ENCODE measurements around the gene ZMYND8.
"Not testable (repeated sequence)": the region's sequence is repeated elsewhere in the genome, so short reads cannot be mapped to it uniquely, and the experiment has no call there.

The ZMYND8 gene

GRCh38 chr20:47370850-47371782 is 14.6 kb upstream of the ZMYND8 start:
- DNase-seq: no peak

DNA sequence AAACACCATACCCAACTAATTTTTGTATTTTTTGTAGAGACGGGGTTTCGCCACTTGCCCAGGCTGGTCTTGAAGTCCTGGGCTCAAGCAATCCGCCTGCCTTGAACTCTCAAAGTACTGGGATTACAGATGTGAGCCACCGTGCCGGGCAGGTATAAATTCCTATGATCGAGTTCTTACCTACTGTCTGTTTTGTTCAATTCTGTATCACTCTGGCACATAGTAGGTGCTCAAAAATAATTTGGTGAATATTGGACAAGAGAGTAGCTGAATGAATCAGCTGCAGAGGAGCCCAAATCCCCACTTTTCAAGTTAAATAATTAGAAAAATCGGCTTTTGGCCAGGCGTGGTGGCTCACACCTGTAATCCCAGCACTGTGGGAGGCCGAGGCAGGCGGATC is 13.7 kb upstream of the ZMYND8 start:
- no peak for DNase-seq

- DNase-seq: no peak
These were observed 11.8 kb upstream of the ZMYND8 start for GRCh38 chr20:47368301-47368700.

DNA sequence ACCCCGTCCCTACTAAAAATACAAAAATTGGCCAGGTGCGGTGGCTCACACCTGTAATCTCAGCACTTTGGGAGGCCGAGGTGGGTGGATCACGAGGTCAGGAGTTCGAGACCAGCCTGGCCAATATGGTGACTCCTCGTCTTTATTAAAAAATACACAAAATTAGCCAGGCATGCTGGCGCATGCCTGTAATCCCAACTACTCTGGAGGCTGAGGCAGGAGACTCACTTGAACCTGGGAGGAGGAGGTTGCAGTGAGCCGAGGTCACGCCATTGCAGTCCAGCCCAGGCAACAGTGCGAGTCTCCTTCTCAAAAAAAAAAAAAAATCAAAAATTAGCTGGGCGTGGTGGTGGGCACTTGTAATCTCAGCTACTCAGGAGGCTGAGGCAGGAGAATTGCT is 9.8 kb upstream of the ZMYND8 start:
- not testable (repeated sequence) for DNase-seq

GRCh38 chr20:47365023-47365764 is 8.7 kb upstream of the ZMYND8 start:
- no peak for DNase-seq

DNA sequence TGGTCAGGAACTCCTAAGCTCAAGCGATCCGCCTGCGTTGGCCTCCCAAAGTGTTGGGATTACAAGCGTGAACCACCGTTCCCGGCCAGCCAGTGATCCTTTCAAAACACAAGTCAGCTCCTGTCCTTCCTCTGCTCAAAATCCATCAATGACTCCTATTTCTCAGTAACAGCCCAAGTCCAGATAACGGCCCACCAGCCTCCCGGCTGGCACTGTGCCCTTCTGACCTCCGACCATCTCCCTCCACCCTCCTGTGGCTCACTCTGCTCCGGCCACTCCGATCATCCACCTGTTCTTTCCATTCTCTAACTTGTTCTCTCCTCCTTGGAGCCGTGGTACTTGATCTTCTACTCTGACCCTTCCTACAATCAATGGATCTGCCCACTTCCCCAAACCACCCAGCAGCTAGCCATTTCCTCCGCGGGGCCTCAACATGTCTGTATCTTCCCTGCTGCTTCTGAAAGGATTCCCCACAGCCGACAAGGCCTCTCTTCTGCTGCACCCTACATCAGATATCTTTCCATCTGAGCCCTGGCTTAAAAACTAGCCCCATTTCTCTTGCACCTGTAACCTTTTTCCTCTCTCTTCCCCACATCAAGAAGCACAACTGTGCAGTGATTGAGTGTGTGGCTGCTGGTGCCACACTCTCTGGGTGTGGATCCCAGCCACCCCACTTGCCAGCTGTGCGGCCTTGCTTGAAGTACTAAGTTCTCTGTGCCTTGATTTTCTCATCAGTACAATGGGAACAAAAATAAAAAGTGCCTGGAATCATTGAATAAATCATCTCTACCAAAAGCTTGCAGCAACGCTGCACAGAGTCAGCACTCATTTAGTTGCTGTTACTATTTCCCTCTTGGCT is 6.1 kb upstream of the ZMYND8 start:
- DNase-seq: no peak

- no peak for DNase-seq
These were observed 4.8 kb upstream of the ZMYND8 start for GRCh38 chr20:47361057-47361915.

DNA sequence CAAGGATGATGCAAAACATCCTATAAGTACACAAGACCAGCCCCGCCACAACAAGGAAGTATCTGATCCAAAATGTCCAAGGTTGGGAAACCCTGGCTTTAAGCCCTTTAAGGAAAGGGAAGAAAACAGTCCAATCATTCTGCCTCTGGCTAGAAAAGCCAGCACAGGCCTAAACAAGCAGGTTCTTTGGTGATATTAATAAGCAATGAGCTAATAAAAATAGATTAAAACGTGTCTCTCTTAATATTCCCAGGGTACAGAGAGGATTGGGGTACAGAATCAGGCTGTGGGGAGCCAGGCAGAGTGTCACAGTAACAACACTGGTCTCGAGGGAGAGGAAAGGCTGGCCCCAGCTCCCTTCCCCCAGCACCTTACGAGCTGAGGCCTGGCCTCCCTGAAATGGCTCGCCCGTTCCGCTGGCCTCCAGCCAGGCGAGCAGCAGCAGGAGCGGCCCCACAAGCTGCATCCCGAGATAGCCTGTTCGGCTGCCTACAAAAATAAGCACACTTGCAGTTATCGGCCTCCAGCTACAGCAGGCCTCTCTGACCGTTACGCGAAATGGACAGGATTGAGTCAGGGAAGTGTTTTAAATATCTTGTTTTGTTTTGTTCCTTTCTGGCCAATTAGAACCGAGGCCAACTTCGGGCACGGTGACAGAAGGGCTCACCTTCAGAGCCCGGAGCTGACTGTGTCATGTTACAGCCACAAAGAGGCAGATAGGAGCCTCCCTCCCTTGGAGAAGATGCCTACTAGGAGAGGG is 4.0 kb upstream of the ZMYND8 start:
- peak; percentile 86 for DNase-seq

- DNase-seq: no peak
These were observed 3.2 kb upstream of the ZMYND8 start for GRCh38 chr20:47359530-47360296.

DNA sequence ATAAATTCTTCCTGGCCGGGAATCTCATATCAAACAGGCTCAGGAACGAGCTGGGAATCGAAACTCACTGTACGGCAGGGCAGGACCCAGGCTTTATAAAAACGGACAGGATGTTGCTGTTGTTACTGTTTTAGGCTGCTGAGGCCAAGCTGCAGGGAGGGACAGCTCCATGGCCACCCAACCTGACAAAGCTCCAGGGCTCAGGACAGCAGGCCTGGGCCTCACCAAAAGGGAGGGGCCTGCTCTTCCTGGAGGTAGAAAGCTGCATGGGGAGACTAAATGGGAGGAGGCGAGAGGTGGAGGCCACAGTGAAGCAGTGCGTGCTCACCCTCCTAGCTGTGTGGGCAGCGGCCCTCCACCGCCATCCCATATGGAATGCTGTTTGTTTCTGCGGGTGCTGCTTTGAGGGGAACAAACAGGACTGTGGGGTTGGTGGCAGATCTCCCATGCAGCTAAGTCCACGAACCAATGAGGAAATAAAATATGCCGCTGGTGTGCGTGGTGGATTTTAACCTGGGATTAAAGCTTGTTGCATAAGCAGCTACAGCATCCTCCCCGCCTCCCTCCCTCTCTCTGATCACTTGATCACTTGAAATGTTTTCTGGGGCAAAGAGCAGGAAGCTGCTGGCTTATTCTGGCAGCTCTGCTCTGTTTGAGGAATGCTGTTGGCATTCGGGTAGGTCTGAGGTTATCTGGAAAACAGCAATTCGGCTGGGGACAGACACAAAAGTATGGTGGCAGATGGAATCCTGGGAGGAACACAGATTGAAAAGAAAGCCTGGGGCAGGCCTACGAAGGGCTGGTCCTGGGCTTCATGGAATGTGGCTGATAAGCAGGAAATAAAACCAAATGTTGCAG is 2.4 kb upstream of the ZMYND8 start:
- DNase-seq: peak; percentile 58

DNA sequence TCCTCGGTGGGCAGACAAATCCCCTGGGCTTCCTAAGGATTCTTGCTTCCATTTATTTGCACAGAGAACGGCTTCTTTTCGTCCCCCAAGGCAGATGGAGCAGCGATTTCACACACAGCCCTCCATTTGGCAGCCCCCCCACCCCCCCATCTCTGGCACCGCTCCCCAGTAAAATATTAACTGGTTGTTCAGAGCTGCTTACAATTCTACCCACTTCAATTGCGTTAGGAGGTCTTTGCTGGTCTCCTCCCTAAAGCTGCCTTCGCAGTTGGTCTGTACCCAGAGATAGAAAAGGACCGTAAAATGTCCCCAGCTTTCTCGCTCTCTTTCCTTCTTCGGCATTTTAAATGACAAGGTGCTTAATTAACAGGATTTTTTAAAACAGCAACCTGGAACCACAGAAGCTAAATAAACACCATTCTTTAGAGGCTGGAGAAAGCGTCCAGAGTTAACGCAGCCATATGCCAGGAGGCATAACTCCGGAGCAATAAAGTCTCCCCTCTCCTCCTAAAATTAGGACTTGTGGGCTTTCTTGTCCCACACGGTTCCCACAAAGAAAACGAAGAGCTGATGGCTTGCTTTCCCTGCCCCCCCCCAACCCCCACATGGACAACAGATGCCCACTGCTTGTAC is 1.7 kb upstream of the ZMYND8 start:
- no peak for DNase-seq

DNA sequence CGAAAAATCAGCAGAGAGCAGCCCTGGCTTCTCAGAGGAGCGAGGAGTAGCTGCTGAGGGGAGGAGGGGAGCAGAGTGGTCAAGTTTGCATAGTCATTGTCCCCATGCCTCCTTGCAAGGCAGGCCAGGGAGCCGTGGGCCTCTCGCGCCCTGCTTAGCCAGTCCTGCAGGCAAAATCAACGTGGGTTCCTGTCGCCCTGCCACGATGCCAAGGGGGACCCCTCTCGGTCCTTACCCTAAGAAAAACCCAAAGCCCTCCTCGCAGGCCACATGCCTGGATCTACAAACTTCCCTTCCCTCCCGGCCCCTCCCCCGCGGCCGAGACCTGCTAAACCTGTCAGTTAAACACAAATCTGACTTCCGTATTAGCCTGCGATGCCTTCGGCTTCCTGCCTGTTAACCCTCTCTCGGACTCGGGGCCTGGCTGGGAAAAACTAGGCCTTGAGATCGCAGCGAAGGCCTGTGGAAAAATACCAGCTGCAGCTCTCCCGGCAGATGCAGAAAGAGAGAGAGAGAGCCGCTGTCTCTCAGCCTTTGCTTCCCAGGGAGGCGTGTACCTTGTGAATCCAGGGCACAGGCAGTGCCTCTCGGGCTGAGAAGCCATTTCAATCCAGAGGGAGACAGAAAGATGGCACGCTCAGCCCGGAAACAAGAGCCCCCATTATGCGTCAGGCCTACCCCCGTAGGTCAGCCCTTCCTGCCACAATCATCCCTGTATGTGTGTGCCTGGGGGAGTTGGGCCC is 968 bp upstream of the ZMYND8 start:
- peak; percentile 83 for DNase-seq

GRCh38 chr20:47356220-47356525 is 326 bp downstream of the ZMYND8 start:
- no peak for DNase-seq

DNA sequence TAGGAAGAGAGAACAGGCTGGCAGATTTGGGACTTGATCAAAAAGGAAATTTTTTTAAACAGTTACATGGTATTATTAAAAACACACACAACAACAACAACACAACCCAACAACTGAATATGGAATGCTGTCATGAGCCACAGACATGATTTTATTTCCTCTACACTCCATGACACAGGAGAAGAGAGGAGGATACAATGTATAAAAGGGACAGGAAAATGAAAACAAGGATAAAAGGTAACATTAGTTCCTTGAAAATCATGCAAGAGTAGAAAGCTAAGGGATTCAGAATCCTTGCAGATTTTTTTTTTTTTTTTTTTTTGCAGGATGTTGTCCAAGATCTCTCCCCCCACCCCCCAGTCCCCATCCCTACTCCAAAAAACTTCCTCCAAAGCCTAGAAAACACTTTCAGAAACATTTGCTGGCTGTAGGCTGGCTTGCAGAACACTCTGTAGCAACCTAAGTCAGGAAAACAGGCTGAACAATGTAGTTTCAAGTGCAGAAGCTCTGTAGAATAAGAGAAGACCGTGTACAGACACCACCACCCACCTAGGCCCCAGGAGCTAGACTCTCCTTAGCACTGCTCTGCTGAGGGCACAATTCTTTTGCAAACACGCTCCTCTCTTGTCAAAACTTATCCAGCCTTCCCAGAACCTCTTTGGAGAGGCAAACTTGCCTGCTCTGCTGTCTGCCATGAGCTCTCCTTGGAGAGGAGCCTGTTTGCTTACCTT is 845 bp downstream of the ZMYND8 start:
- no peak for DNase-seq

- DNase-seq: no peak
These were observed 1.6 kb downstream of the ZMYND8 start for GRCh38 chr20:47354714-47355488.

DNA sequence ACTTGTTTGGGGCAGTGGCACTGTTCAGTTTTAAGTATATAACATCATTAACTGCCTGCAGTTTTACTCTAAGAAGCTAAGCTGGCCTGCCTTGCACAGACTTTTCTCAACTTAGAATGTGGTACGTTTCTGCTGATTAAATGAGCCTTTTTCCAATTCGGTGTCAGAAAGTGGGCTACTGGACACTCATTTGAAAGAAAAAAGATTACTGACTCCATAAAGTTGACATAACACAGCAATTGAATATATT is 2.1 kb downstream of the ZMYND8 start:
- no peak for DNase-seq
